Lower lobe of right lung (tissue), 2 donors: ENCODE data around the gene TIMP1. TPM values are rescaled to one million over a fixed set of nuclear protein-coding genes. Genes with fewer than 3 reads are reported as not detected.

ENCODE experiments used
- ATAC-seq, 2 donors: fragments of 200-7000 bp; cut with Tn5 transposase; one replicate each; pipeline ENCODE4 v1.9.1; 2020 to 2022; ENCODE audit warnings: mild to moderate bottlenecking in 2 of 2, moderate library complexity in 2 of 2
- DNase-seq: peaks from one replicate; pipeline ENCODE4 v3.0.0-alpha.2; 2020
- H3K27ac ChIP-seq: fragments of 200-600 bp; one replicate; pipeline ENCODE4 v1.8.0; 2022
- H3K27me3 ChIP-seq: fragments of 200-600 bp; one replicate; pipeline ENCODE4 v1.8.0; 2022; ENCODE audit warnings: low read depth
- H3K36me3 ChIP-seq: fragments of 200-600 bp; one replicate; pipeline ENCODE4 v1.8.0; 2022; ENCODE audit warnings: mild to moderate bottlenecking
- H3K4me1 ChIP-seq: fragments of 200-600 bp; one replicate; pipeline ENCODE4 v1.8.0; 2022
- H3K4me3 ChIP-seq: fragments of 200-600 bp; one replicate; pipeline ENCODE4 v1.8.0; 2022; ENCODE audit warnings: mild to moderate bottlenecking
- H3K9me3 ChIP-seq: fragments of 200-600 bp; one replicate; pipeline ENCODE4 v1.8.0; 2022
- CTCF ChIP-seq: fragments of 200-600 bp; IDR thresholded peaks from one replicate; pipeline ENCODE4 v1.8.0; 2022; ENCODE audit warnings: antibody characterized with exemption, mild to moderate bottlenecking
- intact Hi-C: fragments of 100-400 bp; cut with DNase I; formaldehyde crosslinking; loops from one replicate; pipeline ENCODE4 v1.11.0; 2022
- total RNA-seq: library from RNA; stranded (reverse); fragmentation: NEBNext Ultra II Directional; extraction: Animal tissue kit (Norgen Biotek cat#: 25700); gene quantifications from one replicate; pipeline ENCODE4 v1.2.1, GENCODE V29; 2021
- donor health status: DM: no; HTN: yes; CAD: no; lungs with severe emphysema.

TIMP1 gene
- total RNA-seq, 1 donor from 2014 or later: 189 TPM

- intact Hi-C loops: no loop called here
Observed at GRCh38 chrX:47587091-47587891, 5.1 kb downstream of the TIMP1 start.

GRCh38 chrX:47587906-47588735 is 5.9 kb downstream of the TIMP1 start:
- H3K9me3 ChIP-seq: no peaks in the 10 kb centered on the region
- no peak overlapping the region for H3K27ac ChIP-seq
- ATAC-seq (no peak), DNase-seq (no peak)
- H3K4me3 ChIP-seq: no peak overlapping the region
- no peaks in the 10 kb centered on the region for H3K27me3 ChIP-seq
- no peaks in the 10 kb centered on the region for H3K4me1 ChIP-seq
- intact Hi-C loops: no loop called here
- TF ChIP-seq CTCF: no peak
- H3K36me3 ChIP-seq: no peaks in the 10 kb centered on the region

More at GRCh38 chrX:47587091-47587891, 5.1 kb downstream of the TIMP1 start:
- Histone ChIP-seq H3K9me3 (no peaks in the 10 kb centered on the region), H3K36me3 (no peaks in the 10 kb centered on the region), H3K4me1 (no peaks in the 10 kb centered on the region), H3K27me3 (no peaks in the 10 kb centered on the region), H3K4me3 (no peak overlapping the region), H3K27ac (no peak overlapping the region)
- no peak for ATAC-seq
- DNase-seq: no peak
- no peak for TF ChIP-seq CTCF

- intact Hi-C loops: no loop called here
- no peaks in the 10 kb centered on the region for H3K9me3 ChIP-seq
- no peak overlapping the region for H3K27ac ChIP-seq
- no peak for ATAC-seq
- no peaks in the 10 kb centered on the region for H3K4me1 ChIP-seq
- TF ChIP-seq CTCF: no peak
- H3K4me3 ChIP-seq: no peak overlapping the region
- no peak for DNase-seq
- H3K27me3 ChIP-seq: no peaks in the 10 kb centered on the region
- no peaks in the 10 kb centered on the region for H3K36me3 ChIP-seq
Observed at GRCh38 chrX:47590984-47591383, 8.7 kb downstream of the TIMP1 start.

GRCh38 chrX:47593522-47593921 is 11.3 kb downstream of the TIMP1 start:
- Histone ChIP-seq H3K4me3 (no peak overlapping the region), H3K27me3 (no peaks in the 10 kb centered on the region), H3K4me1 (no peaks in the 10 kb centered on the region), H3K36me3 (no peaks in the 10 kb centered on the region), H3K9me3 (no peaks in the 10 kb centered on the region), H3K27ac (no peak overlapping the region)
- no peak for TF ChIP-seq CTCF
- no peak for DNase-seq
- intact Hi-C loops: no loop called here
- ATAC-seq: no peak

GRCh38 chrX:47595716-47596251 is 13.5 kb downstream of the TIMP1 start:
- no peak for ATAC-seq
- TF ChIP-seq CTCF: no peak
- intact Hi-C loops: no loop called here

More at GRCh38 chrX:47595716-47596251, 13.5 kb downstream of the TIMP1 start:
- Histone ChIP-seq H3K4me3 (no peak overlapping the region), H3K36me3 (no peaks in the 10 kb centered on the region), H3K27ac (no peak overlapping the region), H3K27me3 (no peaks in the 10 kb centered on the region), H3K4me1 (no peaks in the 10 kb centered on the region), H3K9me3 (no peaks in the 10 kb centered on the region)
- no peak for DNase-seq
